ENCODE measurements around the gene PLIN5. TPM values are rescaled to one million over a fixed set of nuclear protein-coding genes. Genes with fewer than 3 reads are reported as not detected.
A peak's percentile ranks its signal among the peaks of the same experiment; 100 is the strongest.

PLIN5 gene
- total RNA-seq, 4 donors from 2014 or later: 1.0 to 21.2 (median 5.3) TPM

DNA sequence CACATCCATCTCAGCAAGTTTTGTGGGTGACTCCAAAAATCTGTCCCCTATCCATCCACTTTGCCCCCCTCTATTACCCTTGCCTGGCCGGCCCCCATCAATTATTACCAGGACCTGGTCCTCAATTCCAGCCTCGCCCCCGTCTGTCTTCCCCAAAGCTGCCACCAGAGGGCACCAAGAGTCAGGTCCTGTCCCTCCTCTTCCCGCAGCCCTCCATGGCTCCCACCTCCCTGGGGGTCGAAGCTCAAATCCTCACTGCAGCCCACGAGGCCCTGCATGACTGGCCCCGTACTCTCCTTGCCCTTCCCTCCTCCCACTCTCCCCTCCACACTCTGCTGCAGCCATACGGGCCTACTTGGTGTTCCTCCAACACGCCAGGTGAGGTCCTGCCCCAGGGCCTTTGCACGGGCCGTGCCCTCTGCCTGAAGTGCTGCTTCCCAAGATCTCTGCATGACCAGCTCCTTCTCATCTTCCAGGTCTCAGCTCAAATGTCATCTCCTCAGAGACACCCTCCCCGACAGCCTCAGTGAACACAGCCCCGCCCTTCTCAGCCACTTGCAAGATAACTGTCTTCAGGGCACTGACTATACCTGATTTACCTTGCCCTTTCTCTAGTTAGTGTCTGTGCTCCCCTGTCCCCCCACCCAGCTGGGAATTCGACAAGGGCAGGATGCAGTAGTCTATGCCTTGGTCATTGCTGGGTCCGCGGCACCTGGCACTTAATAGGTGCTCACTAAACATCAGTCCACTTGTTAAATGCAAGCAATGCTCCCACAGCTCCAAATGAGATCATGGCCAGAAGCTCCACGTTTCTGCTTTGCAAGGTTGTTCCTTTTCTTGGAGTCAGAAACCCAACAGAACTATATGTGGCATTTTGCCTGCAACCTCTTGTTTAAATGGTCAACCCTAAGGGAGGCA is 41.3 kb upstream of the PLIN5 start:
- WGBS, 2 donors: 49% methylated on average over 17 of the region's 17 CpGs
- peak; percentile 34 to 94 for DNase-seq (ENCODE audit: low spot score in 2 of 2)
- TF ChIP-seq, protein P1, sequence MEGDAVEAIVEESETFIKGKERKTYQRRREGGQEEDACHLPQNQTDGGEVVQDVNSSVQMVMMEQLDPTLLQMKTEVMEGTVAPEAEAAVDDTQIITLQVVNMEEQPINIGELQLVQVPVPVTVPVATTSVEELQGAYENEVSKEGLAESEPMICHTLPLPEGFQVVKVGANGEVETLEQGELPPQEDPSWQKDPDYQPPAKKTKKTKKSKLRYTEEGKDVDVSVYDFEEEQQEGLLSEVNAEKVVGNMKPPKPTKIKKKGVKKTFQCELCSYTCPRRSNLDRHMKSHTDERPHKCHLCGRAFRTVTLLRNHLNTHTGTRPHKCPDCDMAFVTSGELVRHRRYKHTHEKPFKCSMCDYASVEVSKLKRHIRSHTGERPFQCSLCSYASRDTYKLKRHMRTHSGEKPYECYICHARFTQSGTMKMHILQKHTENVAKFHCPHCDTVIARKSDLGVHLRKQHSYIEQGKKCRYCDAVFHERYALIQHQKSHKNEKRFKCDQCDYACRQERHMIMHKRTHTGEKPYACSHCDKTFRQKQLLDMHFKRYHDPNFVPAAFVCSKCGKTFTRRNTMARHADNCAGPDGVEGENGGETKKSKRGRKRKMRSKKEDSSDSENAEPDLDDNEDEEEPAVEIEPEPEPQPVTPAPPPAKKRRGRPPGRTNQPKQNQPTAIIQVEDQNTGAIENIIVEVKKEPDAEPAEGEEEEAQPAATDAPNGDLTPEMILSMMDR (IDR thresholded peaks at IDR 0.05): peak in 1 of 3 donors; percentile 21
- no peak for TF ChIP-seq POLR2A (IDR thresholded peaks at IDR 0.05)
- intact Hi-C loops (cut with DNase I; ENCODE audit: low total_unique reads): no loop called here
- no peak overlapping the region for H3K4me3 ChIP-seq (ENCODE audit: low read depth, poor library complexity, severe bottlenecking)

DNA sequence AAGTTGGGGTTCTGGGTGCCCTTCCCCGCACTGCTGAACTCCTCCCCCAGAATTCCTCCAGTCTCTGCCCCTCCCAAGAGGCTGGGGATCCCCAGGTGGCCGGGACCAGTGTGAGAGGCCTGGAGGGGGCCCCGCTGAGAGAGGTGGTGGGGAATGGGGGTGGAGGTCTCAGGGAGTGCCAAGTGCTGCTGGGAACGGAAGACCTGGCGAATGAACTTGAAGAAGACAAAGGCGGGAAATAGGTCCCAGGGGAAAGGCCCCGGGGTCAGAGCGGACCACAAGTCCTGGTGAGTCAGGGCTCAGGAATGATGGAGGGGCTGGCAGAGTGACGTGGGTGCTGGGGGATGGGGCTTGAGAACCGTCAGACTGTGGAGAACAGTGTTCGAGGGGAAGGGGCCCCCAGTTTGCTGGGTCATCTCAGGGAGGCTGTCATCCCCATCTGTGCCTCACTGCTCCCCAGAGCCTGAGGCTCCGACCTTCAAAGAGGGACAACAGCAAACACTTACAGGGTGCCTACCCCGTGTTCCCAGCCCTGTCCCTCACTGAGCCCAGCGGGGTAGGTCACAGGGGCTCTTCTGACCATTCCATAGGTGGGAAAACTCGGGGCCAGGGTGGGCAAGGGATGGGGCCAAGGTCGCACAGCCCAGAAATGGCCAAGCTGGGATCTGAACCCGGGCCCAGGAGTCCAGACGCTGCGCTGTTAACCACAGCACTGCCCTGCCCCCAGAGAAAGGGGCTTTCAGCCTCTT is 40.4 kb upstream of the PLIN5 start:
- no peak overlapping the region for H3K4me3 ChIP-seq (ENCODE audit: low read depth, poor library complexity, severe bottlenecking)
- no peak for TF ChIP-seq POLR2A (IDR thresholded peaks at IDR 0.05)
- TF ChIP-seq, protein P1 (IDR thresholded peaks at IDR 0.05): no peak
- 26 to 28% methylated on average over 19 of the region's 19 CpGs for WGBS, 2 donors
- intact Hi-C loops (cut with DNase I; ENCODE audit: low total_unique reads): no loop called here
- peak in 1 of 2 donors; percentile 90 for DNase-seq (ENCODE audit: low spot score in 2 of 2)

DNA sequence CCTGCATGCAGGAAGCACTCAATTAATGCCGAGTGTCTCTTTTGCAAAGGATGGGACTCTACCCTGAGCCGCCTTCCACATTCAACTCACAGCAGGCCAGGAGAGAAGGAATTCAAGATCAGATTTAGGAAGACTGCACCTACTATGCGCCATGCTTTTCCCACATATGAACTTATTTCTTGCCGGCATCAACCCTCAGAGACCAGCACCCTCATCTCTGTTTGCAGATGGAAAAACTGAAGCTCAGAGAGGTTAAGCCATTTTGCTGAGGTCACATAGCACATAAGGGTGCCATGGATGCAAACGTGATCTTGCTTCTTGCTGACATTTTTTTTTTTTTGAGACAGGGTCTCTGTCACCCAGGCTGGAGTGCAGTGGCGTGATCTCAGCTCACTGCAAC is 38.7 kb upstream of the PLIN5 start:
- TF ChIP-seq POLR2A (IDR thresholded peaks at IDR 0.05): no peak
- TF ChIP-seq, protein P1 (IDR thresholded peaks at IDR 0.05): no peak
- H3K4me3 ChIP-seq (ENCODE audit: low read depth, poor library complexity, severe bottlenecking): no peak overlapping the region
- WGBS, 2 donors: 77 to 83% methylated on average over 6 of the region's 6 CpGs
- intact Hi-C loops (cut with DNase I; ENCODE audit: low total_unique reads): loop anchor here (5.0 kb wide), 1 partner anchor 64 kb away; the partner anchor contains the start of gene TNFAIP8L1
- DNase-seq (ENCODE audit: low spot score in 2 of 2): no peak

DNA sequence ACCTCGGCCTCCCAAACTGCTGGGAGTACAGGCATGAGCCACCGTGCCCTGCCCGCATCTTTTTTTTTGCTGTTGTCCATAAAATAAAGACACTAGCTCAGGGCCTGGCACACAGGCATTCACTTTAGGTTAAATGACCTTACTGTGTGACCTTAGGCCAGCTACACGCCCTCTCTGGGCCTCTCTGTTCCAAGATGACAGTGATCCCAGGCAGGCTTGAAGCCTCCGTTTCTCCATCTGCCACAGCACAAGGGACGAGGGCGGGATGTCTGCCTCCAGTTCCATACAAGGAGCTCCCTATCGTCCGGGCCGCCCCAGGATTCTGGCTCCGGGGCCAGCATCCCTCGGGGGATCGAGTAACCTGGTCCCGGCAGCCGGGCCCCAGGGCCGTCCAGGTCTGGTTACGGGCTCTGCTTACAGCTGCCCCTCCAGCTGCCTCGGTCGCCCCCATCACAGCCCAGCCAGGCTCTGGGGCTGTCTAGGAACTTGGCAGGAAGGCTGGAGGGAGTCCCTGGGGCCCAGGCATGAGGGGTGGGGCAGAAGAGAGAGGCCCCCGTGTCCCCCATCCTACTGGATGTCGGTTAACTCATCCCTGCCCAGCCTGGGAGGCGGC is 36.4 kb upstream of the PLIN5 start:
- 48% methylated on average over 17 to 22 of the region's 22 CpGs for WGBS, 2 donors
- TF ChIP-seq, protein P1 (IDR thresholded peaks at IDR 0.05): no peak
- no peak for TF ChIP-seq POLR2A (IDR thresholded peaks at IDR 0.05)
- H3K4me3 ChIP-seq (ENCODE audit: low read depth, poor library complexity, severe bottlenecking): no peak overlapping the region
- intact Hi-C loops (cut with DNase I; ENCODE audit: low total_unique reads): loop anchor here (5.0 kb wide), 1 partner anchor 66 kb away; the partner anchor contains the start of gene TNFAIP8L1
- no peak for DNase-seq (ENCODE audit: low spot score in 2 of 2)

DNA sequence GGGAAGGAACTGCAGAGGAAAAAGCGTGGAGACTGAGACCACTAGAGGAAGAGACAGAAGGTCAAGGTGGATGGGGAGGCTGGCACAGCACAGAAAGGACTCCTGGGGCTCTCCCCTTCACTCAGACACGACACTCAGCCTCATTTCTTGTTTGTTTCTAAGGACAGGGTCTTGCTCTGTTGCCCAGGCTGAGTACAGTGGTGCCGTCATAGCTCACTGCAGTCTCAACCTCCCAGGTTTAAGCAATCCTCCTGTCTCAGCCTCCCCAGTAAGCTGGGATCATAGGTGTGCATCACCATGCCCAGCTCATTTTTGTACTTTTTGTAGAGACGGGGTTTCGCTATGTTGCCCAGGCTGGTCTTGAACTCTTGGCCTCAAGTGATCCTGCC is 35.9 kb upstream of the PLIN5 start:
- H3K4me3 ChIP-seq (ENCODE audit: low read depth, poor library complexity, severe bottlenecking): no peak overlapping the region
- DNase-seq (ENCODE audit: low spot score in 2 of 2): no peak
- intact Hi-C loops (cut with DNase I; ENCODE audit: low total_unique reads): loop anchor here (5.0 kb wide), 1 partner anchor 66 kb away; the partner anchor contains the start of gene TNFAIP8L1
- no peak for TF ChIP-seq POLR2A (IDR thresholded peaks at IDR 0.05)
- TF ChIP-seq, protein P1 (IDR thresholded peaks at IDR 0.05): no peak
- WGBS, 2 donors: 83 to 88% methylated on average over 5 of the region's 5 CpGs
